Large intestine (tissue), 3 donors: ENCODE measurements around the gene DR1. TPM values are rescaled to one million over a fixed set of nuclear protein-coding genes. Genes with fewer than 3 reads are reported as not detected.
"Not testable (repeated sequence)": the region's sequence is repeated elsewhere in the genome, so short reads cannot be mapped to it uniquely, and the experiment has no call there.

ENCODE experiments used
- DNase-seq, 2 donors: peaks; one replicate each; pipeline versions ENCODE4 v3.0.0 to v3.0.0-alpha.2; 2013
- H3K27ac ChIP-seq: one replicate; pipeline ENCODE4 v1.5.1; 2013; ENCODE audit warnings: low read length
- H3K27me3 ChIP-seq: 2 replicates; pipeline ENCODE4 v1.6.1; 2013; ENCODE audit warnings: low read length; ENCODE audit not compliant: control insufficient read depth, insufficient read depth
- H3K36me3 ChIP-seq: 2 replicates; pipeline ENCODE4 v1.6.1; 2013; ENCODE audit warnings: low read length; ENCODE audit not compliant: control insufficient read depth, insufficient read depth
- H3K4me1 ChIP-seq: one replicate; pipeline ENCODE4 v1.6.1; 2013; ENCODE audit warnings: low read length; ENCODE audit not compliant: control insufficient read depth, insufficient read depth
- H3K4me3 ChIP-seq: one replicate; pipeline ENCODE4 v1.5.1; 2013; ENCODE audit warnings: low read length
- H3K9me3 ChIP-seq: one replicate; pipeline ENCODE4 v1.6.1; 2013; ENCODE audit warnings: mild to moderate bottlenecking, low read depth, low read length, moderate library complexity; ENCODE audit not compliant: control insufficient read depth
- WGBS: methylation state at CpG from one replicate; pipeline ENCODE4 v1.1.5; 2013; ENCODE audit warnings: low lambda C conversion rate; ENCODE audit not compliant: insufficient coverage; 5-methylcytosine and 5-hydroxymethylcytosine counted together
- polyA plus RNA-seq: library from polyadenylated mRNA; unstranded; fragments of 120-200 nt; gene quantifications from one replicate; pipeline ENCODE4 v1.2.1, GENCODE V29; 2013

Gene DR1
- polyA plus RNA-seq, 1 donor: 42.1 TPM

DNA sequence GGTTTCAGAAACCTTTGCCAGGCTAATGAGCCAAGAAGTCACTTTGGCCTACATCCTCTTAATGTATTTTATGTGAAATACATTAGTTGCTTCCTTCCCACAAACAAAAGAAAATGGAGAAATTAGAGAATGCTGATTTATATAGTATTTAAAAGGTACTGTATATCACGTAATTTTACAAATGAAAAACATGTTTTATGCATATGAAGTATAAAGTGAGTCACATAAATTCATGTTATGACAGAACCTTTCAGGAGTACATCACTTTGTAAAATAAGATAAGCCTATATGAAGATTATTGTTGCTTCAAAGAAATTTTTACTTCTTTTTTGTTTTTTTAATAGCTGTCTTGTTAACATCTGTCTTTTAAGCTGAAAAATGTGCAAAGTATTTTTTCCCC lies 4.6 kb downstream of the DR1 start:
- DNase-seq: no peak
- WGBS: no CpG with 5 or more reads among the region's 1 CpG
- H3K4me1 ChIP-seq: peaks cover 3% of the 10 kb centered on the region
- H3K27ac ChIP-seq: no peak overlapping the region
- no peaks in the 10 kb centered on the region for H3K9me3 ChIP-seq
- peaks cover 8% of the 10 kb centered on the region for H3K36me3 ChIP-seq
- H3K4me3 ChIP-seq: no peak overlapping the region
- H3K27me3 ChIP-seq: no peaks in the 10 kb centered on the region

DNA sequence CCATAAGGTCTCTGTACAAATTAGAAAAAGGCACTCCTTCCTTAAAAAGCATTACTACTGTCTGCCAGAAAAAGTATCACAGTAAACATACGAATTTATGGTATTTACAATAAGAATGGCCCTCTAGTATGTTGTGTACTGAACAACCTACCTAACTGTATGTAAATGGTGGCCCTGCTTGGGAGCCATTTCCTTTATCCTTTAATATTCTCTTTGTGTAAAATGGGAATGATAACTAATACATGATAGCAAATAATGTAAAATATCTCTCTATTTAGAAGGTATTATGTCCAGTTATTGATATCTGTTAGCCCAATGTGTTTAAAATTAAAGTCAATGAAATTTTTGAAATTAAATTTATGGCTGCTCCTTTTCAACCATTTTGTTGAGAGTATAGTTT lies 5.2 kb downstream of the DR1 start:
- H3K4me3 ChIP-seq: no peak overlapping the region
- H3K9me3 ChIP-seq: no peaks in the 10 kb centered on the region
- DNase-seq: no peak
- no peaks in the 10 kb centered on the region for H3K27me3 ChIP-seq
- peaks cover 3% of the 10 kb centered on the region for H3K4me1 ChIP-seq
- peaks cover 11% of the 10 kb centered on the region for H3K36me3 ChIP-seq
- H3K27ac ChIP-seq: no peak overlapping the region
- WGBS: no CpG with 5 or more reads among the region's 1 CpG

DNA sequence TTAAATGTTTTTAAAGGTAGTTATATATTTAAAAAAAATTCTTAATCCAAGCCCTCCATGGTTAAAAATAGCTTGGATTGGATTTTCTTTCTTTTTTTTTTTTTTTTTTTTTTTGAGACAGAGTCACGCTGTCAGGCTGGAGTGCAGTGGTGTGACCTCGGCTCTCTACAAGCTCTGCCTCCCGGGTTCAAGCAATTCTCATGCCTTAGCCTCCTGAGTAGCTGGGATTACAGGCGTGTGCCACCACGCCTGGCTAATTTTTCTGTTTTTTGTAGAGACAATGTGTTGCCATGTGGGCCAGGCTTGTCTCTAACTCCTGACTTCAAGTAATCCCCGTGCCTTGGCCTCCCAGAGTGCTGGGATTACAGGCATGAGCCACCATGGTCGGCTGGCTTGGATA lies 5.6 kb downstream of the DR1 start:
- not testable (repeated sequence) for H3K27ac ChIP-seq, H3K4me3 ChIP-seq, DNase-seq, H3K4me1 ChIP-seq, H3K9me3 ChIP-seq, H3K27me3 ChIP-seq
- peaks cover 15% of the 10 kb centered on the region for H3K36me3 ChIP-seq
- no CpG with 5 or more reads among the region's 7 CpGs for WGBS

DNA sequence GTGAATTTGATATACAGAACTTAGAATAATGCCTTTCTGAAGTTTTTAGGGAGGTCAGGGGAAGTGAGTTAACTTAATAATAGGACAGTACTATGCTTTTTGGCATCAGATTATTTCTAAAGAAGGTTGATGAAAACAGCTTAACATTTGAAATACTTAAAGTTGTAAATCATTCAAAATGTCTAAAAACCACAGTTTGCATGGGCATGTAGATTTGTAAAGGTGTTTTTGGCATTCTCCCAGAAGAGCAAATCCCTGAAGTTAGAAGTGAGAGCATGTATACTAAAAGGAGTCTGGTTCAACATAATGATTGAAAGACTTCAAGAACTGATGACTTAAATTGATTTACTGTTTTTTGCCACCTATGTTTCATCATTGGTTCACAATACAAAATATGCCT lies 6.7 kb downstream of the DR1 start:
- no peak overlapping the region for H3K4me3 ChIP-seq
- no peaks in the 10 kb centered on the region for H3K9me3 ChIP-seq
- DNase-seq: no peak
- peaks cover 3% of the 10 kb centered on the region for H3K4me1 ChIP-seq
- no peaks in the 10 kb centered on the region for H3K27me3 ChIP-seq
- H3K36me3 ChIP-seq: peaks cover 19% of the 10 kb centered on the region
- no peak overlapping the region for H3K27ac ChIP-seq

DNA sequence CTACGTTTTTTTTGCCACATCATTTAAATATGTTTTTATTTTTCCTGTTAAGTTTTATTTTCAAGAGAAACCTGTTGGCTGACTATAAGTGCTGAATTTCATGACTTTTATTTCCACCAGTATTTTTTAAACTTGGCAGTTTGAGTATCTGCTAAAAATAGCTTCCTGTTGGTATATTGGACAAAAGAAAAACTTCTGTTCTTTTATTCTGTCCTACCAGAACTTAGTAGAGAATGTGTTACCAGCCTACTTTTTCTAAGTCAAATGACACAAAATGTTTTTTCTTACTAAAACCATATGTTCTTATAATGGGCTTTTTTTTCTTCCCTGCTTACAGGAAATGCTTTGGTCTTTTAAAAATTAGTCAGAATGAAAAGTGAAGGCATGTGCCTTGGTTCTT lies 7.6 kb downstream of the DR1 start:
- H3K27me3 ChIP-seq: no peaks in the 10 kb centered on the region
- peaks cover 3% of the 10 kb centered on the region for H3K4me1 ChIP-seq
- H3K4me3 ChIP-seq: no peak overlapping the region
- H3K9me3 ChIP-seq: no peaks in the 10 kb centered on the region
- H3K27ac ChIP-seq: no peak overlapping the region
- no peak for DNase-seq
- WGBS: 43% methylated on average over 1 of the region's 1 CpG
- H3K36me3 ChIP-seq: peaks cover 27% of the 10 kb centered on the region

DNA sequence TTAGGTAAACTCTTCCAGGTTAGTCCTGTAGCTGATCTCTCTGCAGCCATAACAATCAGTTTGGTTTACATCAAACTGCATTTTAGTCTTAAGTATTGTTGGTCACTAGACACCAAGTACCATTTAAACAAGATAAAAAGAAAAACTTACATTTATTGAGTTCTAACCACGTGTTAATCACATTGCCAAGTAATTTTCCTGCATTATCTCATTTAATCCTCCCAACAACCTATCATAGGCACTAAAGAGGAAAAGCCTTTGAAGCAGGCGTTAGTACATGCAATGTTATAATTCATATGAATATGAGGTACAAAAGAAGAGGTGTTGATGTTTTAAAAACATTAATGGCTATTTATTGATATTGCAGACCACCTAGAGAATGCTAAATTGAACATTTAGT lies 9.0 kb downstream of the DR1 start:
- peaks cover 35% of the 10 kb centered on the region for H3K36me3 ChIP-seq
- H3K4me1 ChIP-seq: peaks cover 3% of the 10 kb centered on the region
- H3K27ac ChIP-seq: no peak overlapping the region
- no peak for DNase-seq
- no peak overlapping the region for H3K4me3 ChIP-seq
- H3K9me3 ChIP-seq: no peaks in the 10 kb centered on the region
- 100% methylated on average over 1 of the region's 2 CpGs for WGBS
- no peaks in the 10 kb centered on the region for H3K27me3 ChIP-seq

DNA sequence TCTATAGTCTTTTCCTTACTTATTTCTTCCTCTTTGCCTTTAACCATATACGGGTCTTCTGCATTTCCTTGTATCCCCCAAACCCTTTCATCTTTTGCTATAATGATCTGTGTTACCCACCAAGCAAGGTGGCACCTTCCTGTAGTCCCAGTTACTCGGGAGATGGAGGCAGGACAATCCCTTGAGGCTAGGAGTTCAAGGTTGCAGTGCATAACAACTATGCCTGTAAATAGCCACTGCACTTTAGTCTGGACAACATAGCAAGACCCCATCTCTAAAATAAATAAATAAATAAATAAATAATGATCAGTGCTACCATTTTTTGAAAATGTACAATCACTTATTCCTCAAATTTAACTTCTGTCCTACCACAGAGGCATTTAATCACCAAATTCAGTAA lies 11.5 kb downstream of the DR1 start:
- H3K27ac ChIP-seq: no peak overlapping the region
- H3K4me1 ChIP-seq: no peaks in the 10 kb centered on the region
- DNase-seq: no peak
- peaks cover 35% of the 10 kb centered on the region for H3K36me3 ChIP-seq
- 100% methylated on average over 1 of the region's 2 CpGs for WGBS
- H3K9me3 ChIP-seq: no peaks in the 10 kb centered on the region
- H3K27me3 ChIP-seq: no peaks in the 10 kb centered on the region
- no peak overlapping the region for H3K4me3 ChIP-seq

DNA sequence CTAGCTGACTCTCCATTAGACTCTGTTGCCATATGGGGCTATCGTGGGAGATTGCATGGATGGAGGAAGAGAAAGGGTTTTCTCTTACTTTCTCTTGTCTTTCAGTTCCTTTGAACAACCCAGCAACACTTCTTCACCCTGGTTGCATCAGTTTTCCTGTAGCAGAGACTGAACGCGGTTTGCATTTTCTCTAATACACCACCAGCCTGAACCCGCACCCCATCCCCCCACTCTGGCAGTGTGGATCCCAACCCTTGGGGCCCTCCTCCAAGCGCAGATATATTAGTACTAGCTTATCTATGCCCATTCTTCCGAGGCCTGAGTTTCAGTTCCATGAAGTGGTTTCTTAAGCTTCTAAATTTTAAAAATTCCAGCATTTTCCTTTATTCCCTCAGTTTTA lies 12.6 kb downstream of the DR1 start:
- Histone ChIP-seq H3K9me3 (no peaks in the 10 kb centered on the region), H3K4me1 (no peaks in the 10 kb centered on the region), H3K4me3 (no peak overlapping the region), H3K27me3 (no peaks in the 10 kb centered on the region), H3K36me3 (peaks cover 36% of the 10 kb centered on the region), H3K27ac (no peak overlapping the region)
- no peak for DNase-seq
- 71% methylated on average over 1 of the region's 6 CpGs for WGBS

DNA sequence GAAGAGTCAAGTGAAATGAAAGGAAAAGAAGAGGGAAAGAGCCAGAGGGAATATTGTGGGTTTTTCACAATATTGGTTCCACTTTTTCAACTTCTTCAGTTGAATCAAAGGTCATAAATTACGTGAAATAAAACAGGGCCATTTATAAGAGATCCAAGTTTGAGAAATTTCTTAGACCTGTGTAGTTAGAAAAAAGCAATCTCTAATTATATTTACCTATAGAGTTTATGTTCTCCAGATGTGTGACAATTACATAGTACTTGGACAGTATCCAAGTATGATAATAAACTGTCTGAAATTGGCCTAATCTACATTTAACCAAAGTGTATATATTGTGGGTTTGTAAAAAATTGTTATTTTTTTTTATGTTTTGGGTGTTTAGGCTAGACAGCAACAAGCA lies 14.4 kb downstream of the DR1 start:
- DNase-seq: no peak
- Histone ChIP-seq H3K36me3 (peaks cover 34% of the 10 kb centered on the region), H3K4me1 (no peaks in the 10 kb centered on the region), H3K9me3 (no peaks in the 10 kb centered on the region), H3K27me3 (no peaks in the 10 kb centered on the region), H3K27ac (no peak overlapping the region), H3K4me3 (no peak overlapping the region)
- WGBS: 83% methylated on average over 1 of the region's 1 CpG

DNA sequence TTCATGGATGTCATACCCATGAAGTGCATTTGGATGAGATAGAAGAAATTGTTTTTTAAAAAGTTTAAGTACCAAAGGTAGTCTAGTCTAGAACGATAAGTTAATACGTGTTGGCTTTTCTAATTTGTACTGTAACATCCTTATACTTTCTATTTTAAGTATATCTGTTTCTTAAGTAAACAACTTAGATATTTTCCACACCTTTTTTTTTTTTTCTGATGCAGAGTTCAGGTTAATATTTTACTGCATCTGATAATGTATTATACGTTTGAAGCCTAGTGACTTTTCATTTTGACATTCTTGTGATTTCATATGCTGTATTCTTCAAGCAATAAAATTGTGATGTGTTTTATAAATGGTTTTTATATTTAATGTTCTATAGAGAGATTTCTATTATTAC lies 16.5 kb downstream of the DR1 start:
- peak in 1 of 2 donors; percentile 41 for DNase-seq
- WGBS: 10% methylated on average over 2 of the region's 3 CpGs
- no peaks in the 10 kb centered on the region for H3K4me1 ChIP-seq

DNA sequence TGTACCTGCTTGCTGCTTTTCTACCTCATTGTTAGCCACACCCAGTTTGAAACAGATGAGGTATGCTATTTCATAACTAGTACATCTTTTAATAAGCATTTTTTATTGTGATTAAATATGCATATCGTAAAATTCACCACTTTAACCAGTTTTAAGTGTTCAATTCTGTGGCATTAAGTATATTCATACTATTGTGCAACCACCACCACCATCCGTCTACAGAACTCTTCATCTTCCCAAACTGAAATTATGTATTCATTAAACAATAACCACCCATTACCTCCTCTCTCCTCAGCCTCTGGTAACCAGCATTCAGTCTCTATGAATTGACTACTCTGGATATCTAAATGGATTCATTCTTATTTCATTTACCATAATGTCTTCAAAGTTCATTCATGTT lies 20.1 kb downstream of the DR1 start:
- Histone ChIP-seq H3K4me3 (no peak overlapping the region), H3K27me3 (no peaks in the 10 kb centered on the region), H3K36me3 (peaks cover 9% of the 10 kb centered on the region), H3K27ac (no peak overlapping the region), H3K4me1 (no peaks in the 10 kb centered on the region), H3K9me3 (no peaks in the 10 kb centered on the region)
- 90% methylated on average over 2 of the region's 2 CpGs for WGBS
- DNase-seq: no peak

More for the DNA sequence above, 16.5 kb downstream of the DR1 start:
- no peaks in the 10 kb centered on the region for H3K9me3 ChIP-seq
- no peak overlapping the region for H3K4me3 ChIP-seq
- peaks cover 21% of the 10 kb centered on the region for H3K36me3 ChIP-seq
- no peaks in the 10 kb centered on the region for H3K27me3 ChIP-seq
- no peak overlapping the region for H3K27ac ChIP-seq
